MM.1S (cell line): ENCODE results near the gene IQSEC1.

Source experiments
- CTCF ChIP-seq: fragments of 300-600 bp; sonication (generic); IDR thresholded peaks from 2 replicates; pipeline ENCODE4 v1.5.1; 2016; ENCODE audit warnings: antibody characterized with exemption, low read length, mixed read lengths
- EZH2phosphoT487 ChIP-seq: fragments of 300-600 bp; sonication (generic); IDR thresholded peaks from 2 replicates; pipeline ENCODE4 v1.6.1; 2018; ENCODE audit warnings: antibody characterized with exemption, low read length

- no peak for TF ChIP-seq EZH2phosphoT487
- TF ChIP-seq CTCF, result no peak
Measured at GRCh38 chr3:13064964-13065363, 8.3 kb downstream of the IQSEC1 start.
